ENCODE results near the gene NNAT.

NNAT gene

GRCh38 chr20:37542281-37542680 lies 21.2 kb downstream of the NNAT start:
- no peak for TF ChIP-seq CTCF (IDR thresholded peaks at IDR 0.05)

- peak; percentile 37; the same call in 1 of the 2 replicates for TF ChIP-seq CTCF (IDR thresholded peaks at IDR 0.05)
Measured at GRCh38 chr20:37543828-37544227, 22.8 kb downstream of the NNAT start.

- no peak for TF ChIP-seq CTCF (IDR thresholded peaks at IDR 0.05)
Measured at GRCh38 chr20:37544386-37544785, 23.3 kb downstream of the NNAT start.

GRCh38 chr20:37545516-37545915 lies 24.5 kb downstream of the NNAT start:
- TF ChIP-seq CTCF (IDR thresholded peaks at IDR 0.05): no peak

GRCh38 chr20:37547912-37548311 lies 26.9 kb downstream of the NNAT start:
- TF ChIP-seq CTCF (IDR thresholded peaks at IDR 0.05): no peak

- no peak for TF ChIP-seq CTCF (IDR thresholded peaks at IDR 0.05)
Measured at GRCh38 chr20:37552415-37552814, 31.4 kb downstream of the NNAT start.

GRCh38 chr20:37556538-37556937 lies 35.5 kb downstream of the NNAT start:
- TF ChIP-seq CTCF (IDR thresholded peaks at IDR 0.05): no peak

- no peak for TF ChIP-seq CTCF (IDR thresholded peaks at IDR 0.05)
Measured at GRCh38 chr20:37558306-37558705, 37.3 kb downstream of the NNAT start.

All from LNCAP (cell line).